Measurements from ENCODE around the gene STK32C.
"Not testable (repeated sequence)": the region's sequence is repeated elsewhere in the genome, so short reads cannot be mapped to it uniquely, and the experiment has no call there.

DNA sequence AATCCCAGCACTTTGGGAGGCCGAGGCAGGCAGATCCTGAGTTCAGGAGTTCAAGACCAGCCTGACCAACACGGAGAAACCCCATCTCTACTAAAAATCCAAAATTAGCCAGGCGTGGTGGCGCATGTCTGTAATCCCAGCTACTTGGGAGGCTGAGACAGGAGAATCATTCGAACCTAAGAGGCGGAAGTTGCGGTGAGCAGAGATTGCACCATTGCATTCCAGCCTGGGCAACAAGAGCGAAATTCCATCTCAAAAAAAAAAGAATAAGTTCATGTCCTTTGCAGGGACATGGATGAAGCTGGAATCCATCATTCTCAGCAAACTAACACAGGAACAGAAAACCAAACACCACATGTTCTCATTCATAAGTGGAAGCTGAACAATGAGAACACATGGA lies 7.1 kb upstream of the STK32C start:
- TF ChIP-seq CTCF (conservative IDR thresholded peaks at IDR 0.05; ENCODE audit: low read depth, low read length); EZH2 (IDR thresholded peaks at IDR 0.05; ENCODE audit: borderline replicate concordance, low read depth, low read length, poor library complexity, severe bottlenecking): not testable (repeated sequence)

Data from A673 (cell line).